Measurements from ENCODE around the gene C1S. TPM values are rescaled to one million over a fixed set of nuclear protein-coding genes. Genes with fewer than 3 reads are reported as not detected.

C1S gene
- total RNA-seq, 6 experiments from 2014 or later: 993 to 2,993 (median 1,796) TPM

- ATAC-seq: no peak
- intact Hi-C loops (cut with DNase I): no loop called here
- no peaks in the 10 kb centered on the region for H3K36me3 ChIP-seq
- 47% methylated on average over 6 of the region's 6 CpGs for WGBS (ENCODE audit: insufficient coverage, low coverage, low lambda C conversion rate, missing lambda C conversion rate)
- peak overlapping the region; percentile 80 to 93 (median 81) for H3K4me3 ChIP-seq
- no peaks in the 10 kb centered on the region for H3K9me3 ChIP-seq
- no peak for TF ChIP-seq POLR2A (IDR thresholded peaks at IDR 0.05)
- TF ChIP-seq, protein P1, sequence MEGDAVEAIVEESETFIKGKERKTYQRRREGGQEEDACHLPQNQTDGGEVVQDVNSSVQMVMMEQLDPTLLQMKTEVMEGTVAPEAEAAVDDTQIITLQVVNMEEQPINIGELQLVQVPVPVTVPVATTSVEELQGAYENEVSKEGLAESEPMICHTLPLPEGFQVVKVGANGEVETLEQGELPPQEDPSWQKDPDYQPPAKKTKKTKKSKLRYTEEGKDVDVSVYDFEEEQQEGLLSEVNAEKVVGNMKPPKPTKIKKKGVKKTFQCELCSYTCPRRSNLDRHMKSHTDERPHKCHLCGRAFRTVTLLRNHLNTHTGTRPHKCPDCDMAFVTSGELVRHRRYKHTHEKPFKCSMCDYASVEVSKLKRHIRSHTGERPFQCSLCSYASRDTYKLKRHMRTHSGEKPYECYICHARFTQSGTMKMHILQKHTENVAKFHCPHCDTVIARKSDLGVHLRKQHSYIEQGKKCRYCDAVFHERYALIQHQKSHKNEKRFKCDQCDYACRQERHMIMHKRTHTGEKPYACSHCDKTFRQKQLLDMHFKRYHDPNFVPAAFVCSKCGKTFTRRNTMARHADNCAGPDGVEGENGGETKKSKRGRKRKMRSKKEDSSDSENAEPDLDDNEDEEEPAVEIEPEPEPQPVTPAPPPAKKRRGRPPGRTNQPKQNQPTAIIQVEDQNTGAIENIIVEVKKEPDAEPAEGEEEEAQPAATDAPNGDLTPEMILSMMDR (IDR thresholded peaks at IDR 0.05): no peak
- H3K27ac ChIP-seq: peak overlapping the region in 1 of 3 donors; percentile 16
- no peaks in the 10 kb centered on the region for H3K27me3 ChIP-seq
- DNase-seq: no peak
- H3K4me1 ChIP-seq: peaks cover 0 to 38% (median 3%) of the 10 kb centered on the region in 4 donors
Observed at GRCh38 chr12:7015555-7016370, 44.8 kb upstream of the C1S start.

GRCh38 chr12:7016958-7017571, 43.5 kb upstream of the C1S start:
- WGBS (ENCODE audit: insufficient coverage, low coverage, low lambda C conversion rate, missing lambda C conversion rate): 22% methylated on average over 6 of the region's 6 CpGs
- peak overlapping the region; percentile 80 to 93 (median 81) for H3K4me3 ChIP-seq
- no peaks in the 10 kb centered on the region for H3K36me3 ChIP-seq
- no peak for TF ChIP-seq POLR2A (IDR thresholded peaks at IDR 0.05)
- TF ChIP-seq, protein P1 (IDR thresholded peaks at IDR 0.05): no peak
- H3K9me3 ChIP-seq: no peaks in the 10 kb centered on the region
- peaks cover 0 to 35% (median 3%) of the 10 kb centered on the region in 4 donors for H3K4me1 ChIP-seq
- DNase-seq (no peak), ATAC-seq (no peak)
- H3K27ac ChIP-seq: peak overlapping the region; percentile 78 to 84 (median 80)
- intact Hi-C loops (cut with DNase I): no loop called here
- H3K27me3 ChIP-seq: no peaks in the 10 kb centered on the region

GRCh38 chr12:7017870-7018349, 42.6 kb upstream of the C1S start:
- Histone ChIP-seq H3K4me3 (peak overlapping the region; percentile 80 to 93 (median 81)), H3K27me3 (no peaks in the 10 kb centered on the region), H3K36me3 (no peaks in the 10 kb centered on the region), H3K9me3 (no peaks in the 10 kb centered on the region), H3K4me1 (peaks cover 0 to 35% (median 3%) of the 10 kb centered on the region in 4 donors), H3K27ac (peak overlapping the region; percentile 78 to 84 (median 80))
- 0% methylated on average over 12 of the region's 25 CpGs for WGBS (ENCODE audit: insufficient coverage, low coverage, low lambda C conversion rate, missing lambda C conversion rate)
- peak; percentile 5 to 28 (median 22) for ATAC-seq
- TF ChIP-seq POLR2A (IDR thresholded peaks at IDR 0.05): no peak
- TF ChIP-seq, protein P1 (IDR thresholded peaks at IDR 0.05): no peak
- peak in 1 of 3 donors; percentile 61 for DNase-seq
- intact Hi-C loops (cut with DNase I): no loop called here

- 0% methylated on average over 10 of the region's 77 CpGs for WGBS (ENCODE audit: insufficient coverage, low coverage, low lambda C conversion rate, missing lambda C conversion rate)
Observed at GRCh38 chr12:7018350-7019042, 42.0 kb upstream of the C1S start, which contains the start of gene LPCAT3. LPCAT3 (minus strand) TSS chr12:7018476; CDS start chr12:7018424, 52 bp downstream.

More at GRCh38 chr12:7018350-7019042, 42.0 kb upstream of the C1S start, which contains the start of gene LPCAT3:
- intact Hi-C loops (cut with DNase I): no loop called here
- ATAC-seq (peak; percentile 89 to 96 (median 92)), DNase-seq (peak; percentile 98 to 99 (median 99))
- Histone ChIP-seq H3K4me1 (peaks cover 0 to 35% (median 3%) of the 10 kb centered on the region in 4 donors), H3K27ac (peak within 1 kb of the TSS; percentile 78 to 84 (median 80)), H3K4me3 (peak within 1 kb of the TSS; percentile 80 to 93 (median 81)), H3K36me3 (no peaks in the 10 kb centered on the region), H3K9me3 (no peaks in the 10 kb centered on the region), H3K27me3 (no peaks in the 10 kb centered on the region)
- peak; percentile 97 for TF ChIP-seq POLR2A (IDR thresholded peaks at IDR 0.05)
- TF ChIP-seq, protein P1 (IDR thresholded peaks at IDR 0.05): peak; percentile 84 to 95 (median 92)
